ENCODE measurements around the gene NOS1.

NOS1 gene

DNA sequence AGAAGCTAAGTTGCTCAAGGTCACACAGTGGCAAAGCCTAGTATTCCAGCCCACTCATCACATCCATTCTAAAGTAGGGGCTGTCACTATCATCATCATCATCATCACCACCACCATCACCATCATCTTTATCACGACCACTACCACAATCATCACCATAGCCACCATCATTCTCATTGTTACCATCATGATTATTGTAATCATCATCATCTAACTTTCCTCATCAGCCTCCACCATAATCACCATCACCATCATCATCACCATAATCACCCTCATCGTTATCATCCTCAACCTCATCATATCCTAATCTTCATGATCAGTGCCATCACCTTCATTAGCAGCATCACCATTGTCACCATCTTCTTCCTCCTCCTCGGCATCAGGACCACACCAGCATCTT lies 48.7 kb downstream of the NOS1 start:
- H3K4me3 ChIP-seq (ENCODE audit: low read length): no peak overlapping the region
- no peak for DNase-seq (ENCODE audit: low read depth)
- TF ChIP-seq, protein P1, sequence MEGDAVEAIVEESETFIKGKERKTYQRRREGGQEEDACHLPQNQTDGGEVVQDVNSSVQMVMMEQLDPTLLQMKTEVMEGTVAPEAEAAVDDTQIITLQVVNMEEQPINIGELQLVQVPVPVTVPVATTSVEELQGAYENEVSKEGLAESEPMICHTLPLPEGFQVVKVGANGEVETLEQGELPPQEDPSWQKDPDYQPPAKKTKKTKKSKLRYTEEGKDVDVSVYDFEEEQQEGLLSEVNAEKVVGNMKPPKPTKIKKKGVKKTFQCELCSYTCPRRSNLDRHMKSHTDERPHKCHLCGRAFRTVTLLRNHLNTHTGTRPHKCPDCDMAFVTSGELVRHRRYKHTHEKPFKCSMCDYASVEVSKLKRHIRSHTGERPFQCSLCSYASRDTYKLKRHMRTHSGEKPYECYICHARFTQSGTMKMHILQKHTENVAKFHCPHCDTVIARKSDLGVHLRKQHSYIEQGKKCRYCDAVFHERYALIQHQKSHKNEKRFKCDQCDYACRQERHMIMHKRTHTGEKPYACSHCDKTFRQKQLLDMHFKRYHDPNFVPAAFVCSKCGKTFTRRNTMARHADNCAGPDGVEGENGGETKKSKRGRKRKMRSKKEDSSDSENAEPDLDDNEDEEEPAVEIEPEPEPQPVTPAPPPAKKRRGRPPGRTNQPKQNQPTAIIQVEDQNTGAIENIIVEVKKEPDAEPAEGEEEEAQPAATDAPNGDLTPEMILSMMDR (IDR thresholded peaks at IDR 0.05; ENCODE audit: insufficient read depth, low read depth, low read length, missing control alignments): no peak

DNA sequence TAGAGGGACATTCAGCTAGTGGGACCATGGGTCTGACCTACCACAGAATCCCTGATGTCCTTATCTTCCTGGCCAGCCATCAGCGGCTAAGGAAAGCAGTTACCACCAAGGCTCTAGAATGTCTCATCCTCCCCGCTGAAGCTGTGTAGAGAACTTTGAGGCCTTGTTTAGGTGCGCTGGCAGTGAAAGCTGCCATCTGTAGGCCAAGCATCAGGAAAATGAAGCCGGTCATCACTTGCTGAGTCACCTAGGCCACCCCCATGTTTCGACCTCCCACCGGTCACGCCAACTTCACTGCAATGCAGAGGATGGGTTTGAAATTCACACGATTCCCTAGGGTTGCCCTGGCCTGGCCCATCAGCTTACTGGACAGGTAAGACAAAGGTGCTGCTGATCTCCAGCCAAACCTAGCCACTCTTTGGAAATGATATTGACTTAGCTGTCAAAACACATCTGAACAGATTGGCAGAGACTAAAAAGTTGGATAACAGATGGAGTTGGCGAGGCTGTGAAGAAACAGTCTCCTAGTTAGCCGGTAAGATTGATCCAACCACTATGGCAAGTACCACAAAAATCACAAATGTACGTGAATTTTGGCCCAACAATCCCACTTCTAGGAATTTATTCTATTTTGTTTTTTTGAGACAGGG lies 52.0 kb downstream of the NOS1 start:
- no peak for DNase-seq (ENCODE audit: low read depth)
- TF ChIP-seq, protein P1 (IDR thresholded peaks at IDR 0.05; ENCODE audit: insufficient read depth, low read depth, low read length, missing control alignments): no peak
- no peak overlapping the region for H3K4me3 ChIP-seq (ENCODE audit: low read length)

DNA sequence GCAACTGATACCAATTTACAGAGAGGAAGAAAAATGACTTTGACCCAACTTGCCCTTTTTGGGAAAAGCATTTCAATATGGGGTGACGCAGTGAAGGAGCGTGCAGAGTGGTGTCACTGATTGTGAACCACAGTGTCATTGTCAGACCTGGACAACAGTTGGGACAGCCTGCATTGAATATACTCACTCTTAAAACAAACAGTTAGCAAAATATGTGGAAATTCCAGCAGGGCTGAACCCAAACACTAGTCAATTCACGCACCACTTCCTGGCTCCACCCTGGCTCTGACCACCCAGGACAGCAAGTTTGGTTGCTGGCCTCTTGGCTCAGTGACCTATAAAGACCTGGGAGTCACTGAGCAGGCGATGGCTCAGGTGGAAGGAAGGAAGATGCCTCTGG lies 61.3 kb downstream of the NOS1 start:
- TF ChIP-seq, protein P1 (IDR thresholded peaks at IDR 0.05; ENCODE audit: insufficient read depth, low read depth, low read length, missing control alignments): no peak
- DNase-seq (ENCODE audit: low read depth): no peak
- H3K4me3 ChIP-seq (ENCODE audit: low read length): no peak overlapping the region

DNA sequence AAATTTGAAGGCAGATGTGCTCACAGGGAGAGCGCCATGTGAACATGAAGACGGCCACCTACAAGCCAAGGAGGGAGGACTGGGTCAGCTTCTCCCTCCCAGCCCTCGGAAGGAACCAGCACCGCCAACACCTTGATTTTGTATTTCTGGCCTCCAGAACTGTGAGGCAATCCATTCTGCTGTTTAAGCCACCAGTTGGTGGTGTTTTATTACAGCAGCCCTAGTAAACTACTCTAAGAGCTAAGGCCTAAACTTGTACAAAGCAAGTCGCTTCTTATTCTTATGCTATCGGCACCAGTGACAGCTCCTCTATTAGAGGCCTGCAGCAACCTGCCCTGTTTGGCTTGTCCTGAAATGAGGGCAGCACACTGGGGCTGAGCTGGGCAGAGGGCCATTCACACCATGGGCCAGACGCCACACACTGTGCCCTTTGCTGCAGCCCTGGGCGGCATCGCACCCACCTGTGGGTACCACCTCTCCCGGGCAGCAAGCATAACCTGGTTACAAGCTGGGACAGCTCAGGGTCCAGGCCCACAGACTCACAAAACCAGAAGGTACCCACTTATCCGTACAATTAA lies 62.7 kb downstream of the NOS1 start:
- DNase-seq (ENCODE audit: low read depth): no peak
- H3K4me3 ChIP-seq (ENCODE audit: low read length): no peak overlapping the region
- TF ChIP-seq, protein P1 (IDR thresholded peaks at IDR 0.05; ENCODE audit: insufficient read depth, low read depth, low read length, missing control alignments): no peak

DNA sequence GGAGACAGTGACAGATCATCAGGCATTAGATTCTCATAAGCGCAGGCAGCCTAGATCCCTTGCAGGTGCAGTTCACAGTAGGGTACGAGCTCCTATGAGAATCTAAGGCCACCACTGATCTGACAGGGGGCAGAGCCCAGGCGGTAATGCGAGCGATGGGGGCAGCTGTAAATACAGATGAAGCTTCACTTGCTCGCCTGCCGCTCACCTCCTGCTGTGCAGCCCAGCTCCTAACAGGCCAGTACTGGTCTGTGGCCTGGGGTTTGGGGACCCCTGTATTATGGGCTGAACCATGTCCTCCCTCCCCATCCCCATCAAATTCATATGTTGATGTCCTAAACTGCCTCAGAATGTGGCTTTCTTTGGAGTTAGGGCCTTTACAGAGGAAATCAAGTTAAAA lies 63.2 kb downstream of the NOS1 start:
- no peak for DNase-seq (ENCODE audit: low read depth)
- TF ChIP-seq, protein P1 (IDR thresholded peaks at IDR 0.05; ENCODE audit: insufficient read depth, low read depth, low read length, missing control alignments): no peak

DNA sequence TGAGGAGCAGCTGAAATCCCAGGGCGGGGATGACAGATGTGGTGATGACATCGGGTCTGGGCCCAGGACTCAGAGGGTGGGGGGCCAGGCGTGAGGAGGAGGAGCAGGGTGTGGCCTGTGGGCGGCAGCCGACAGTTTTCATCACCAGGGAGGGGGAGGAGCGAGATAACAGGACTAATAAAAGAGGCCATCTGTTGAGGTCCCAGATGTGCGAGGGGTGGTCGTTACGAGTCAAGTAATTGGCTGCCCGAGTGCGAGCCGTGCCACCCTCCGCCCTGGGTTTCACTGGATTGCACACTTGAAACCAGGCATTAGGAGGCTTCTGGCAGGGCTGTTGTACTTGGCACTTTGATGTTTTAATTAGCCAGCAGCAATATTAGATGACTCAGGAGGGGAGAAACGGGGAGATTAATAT lies 67.2 kb downstream of the NOS1 start:
- no peak for DNase-seq (ENCODE audit: low read depth)
- TF ChIP-seq, protein P1 (IDR thresholded peaks at IDR 0.05; ENCODE audit: insufficient read depth, low read depth, low read length, missing control alignments): no peak
- no peak overlapping the region for H3K4me3 ChIP-seq (ENCODE audit: low read length)

More for the DNA sequence above, 63.2 kb downstream of the NOS1 start:
- H3K4me3 ChIP-seq (ENCODE audit: low read length): no peak overlapping the region

DNA sequence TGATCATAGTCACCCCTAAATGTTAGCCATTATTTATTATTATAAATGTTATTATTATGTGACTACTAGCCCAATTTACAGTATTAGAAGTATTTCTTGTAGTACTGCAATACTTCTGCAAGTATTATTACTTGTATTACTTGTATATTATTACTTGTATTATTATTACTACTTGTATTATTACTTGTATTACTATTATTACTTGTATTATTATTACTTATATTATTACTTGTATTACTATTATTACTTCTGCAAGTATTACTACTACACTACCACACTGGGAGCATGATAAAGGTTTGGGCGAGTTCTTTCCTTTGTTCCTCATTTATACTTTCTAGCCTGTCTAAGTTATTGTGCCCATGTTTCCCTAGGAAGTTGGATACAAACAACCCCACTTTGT lies 67.9 kb downstream of the NOS1 start:
- H3K4me3 ChIP-seq (ENCODE audit: low read length): no peak overlapping the region
- DNase-seq (ENCODE audit: low read depth): no peak
- TF ChIP-seq, protein P1 (IDR thresholded peaks at IDR 0.05; ENCODE audit: insufficient read depth, low read depth, low read length, missing control alignments): no peak

Measured in epithelial cell of esophagus (primary cell).